Measurements from ENCODE around the gene IQCF5. TPM values are rescaled to one million over a fixed set of nuclear protein-coding genes. Genes with fewer than 3 reads are reported as not detected.

IQCF5 gene
- total RNA-seq (not detected), polyA plus RNA-seq (not detected)

GRCh38 chr3:51875501-51875900, at the start of gene IQCF5:
IQCF5 (minus strand) TSS chr3:51875601; CDS start chr3:51875531, 70 bp downstream.
- Histone ChIP-seq H3K9me3 (no peaks in the 10 kb centered on the region), H3K4me3 (no peak within 1 kb of the TSS), H3K27ac (no peak within 1 kb of the TSS), H3K36me3 (no peaks in the 10 kb centered on the region), H3K4me1 (no peaks in the 10 kb centered on the region), H3K27me3 (no peaks in the 10 kb centered on the region)
- 85 to 87% methylated on average over 4 of the region's 4 CpGs for WGBS, 2 donors
- DNase-seq = no peak
- TF ChIP-seq POLR2A (IDR thresholded peaks at IDR 0.05) (no peak), POLR2AphosphoS5 (IDR thresholded peaks at IDR 0.05) (no peak), CTCF (IDR thresholded peaks at IDR 0.05) (no peak), EP300 (IDR thresholded peaks at IDR 0.05) (no peak)
- intact Hi-C loops (cut with DNase I) = no loop called here

- Histone ChIP-seq H3K27ac (no peak overlapping the region), H3K4me1 (no peaks in the 10 kb centered on the region), H3K27me3 (no peaks in the 10 kb centered on the region), H3K9me3 (no peaks in the 10 kb centered on the region), H3K36me3 (no peaks in the 10 kb centered on the region), H3K4me3 (no peak overlapping the region)
- intact Hi-C loops (cut with DNase I) = no loop called here
- 81 to 82% methylated on average over 11 of the region's 11 CpGs for WGBS, 2 donors
- no peak for DNase-seq
- no peak for TF ChIP-seq CTCF (IDR thresholded peaks at IDR 0.05)
- no peak for TF ChIP-seq POLR2AphosphoS5 (IDR thresholded peaks at IDR 0.05)
- TF ChIP-seq POLR2A (IDR thresholded peaks at IDR 0.05) = no peak
- no peak for TF ChIP-seq EP300 (IDR thresholded peaks at IDR 0.05)
Observed at GRCh38 chr3:51921081-51921578, 45.7 kb upstream of the IQCF5 start.

GRCh38 chr3:51916418-51916817, 41.0 kb upstream of the IQCF5 start:
- H3K4me1 ChIP-seq = no peaks in the 10 kb centered on the region
- no peak overlapping the region for H3K4me3 ChIP-seq
- WGBS, 2 donors = 64 to 70% methylated on average over 5 of the region's 5 CpGs
- H3K27ac ChIP-seq = no peak overlapping the region
- no peaks in the 10 kb centered on the region for H3K9me3 ChIP-seq
- H3K36me3 ChIP-seq = no peaks in the 10 kb centered on the region
- intact Hi-C loops (cut with DNase I) = no loop called here
- no peak for DNase-seq
- TF ChIP-seq CTCF (IDR thresholded peaks at IDR 0.05) = no peak
- no peak for TF ChIP-seq POLR2A (IDR thresholded peaks at IDR 0.05)
- no peak for TF ChIP-seq EP300 (IDR thresholded peaks at IDR 0.05)
- no peak for TF ChIP-seq POLR2AphosphoS5 (IDR thresholded peaks at IDR 0.05)
- no peaks in the 10 kb centered on the region for H3K27me3 ChIP-seq

GRCh38 chr3:51908026-51908425, 32.6 kb upstream of the IQCF5 start:
- Histone ChIP-seq H3K4me1 (no peaks in the 10 kb centered on the region), H3K4me3 (no peak overlapping the region), H3K27ac (no peak overlapping the region), H3K27me3 (no peaks in the 10 kb centered on the region), H3K9me3 (no peaks in the 10 kb centered on the region), H3K36me3 (no peaks in the 10 kb centered on the region)
- DNase-seq = no peak
- no peak for TF ChIP-seq POLR2AphosphoS5 (IDR thresholded peaks at IDR 0.05)
- TF ChIP-seq CTCF (IDR thresholded peaks at IDR 0.05) = no peak
- TF ChIP-seq EP300 (IDR thresholded peaks at IDR 0.05) = no peak
- TF ChIP-seq POLR2A (IDR thresholded peaks at IDR 0.05) = no peak
- intact Hi-C loops (cut with DNase I) = no loop called here
- 85 to 86% methylated on average over 4 of the region's 4 CpGs for WGBS, 2 donors

Measured in sigmoid colon (tissue), 7 donors.